HCT116 (cell line): Measurements from ENCODE around the gene YOD1.

Experiments
- CEBPB ChIP-seq: IDR thresholded peaks from 2 replicates; pipeline ENCODE4 v1.6.1; 2012; ENCODE audit warnings: low read depth
- CTCF ChIP-seq, 3 experiments: fragments of 200-600 bp in 1 of 3; sonication (generic) in 1 of 3; IDR thresholded peaks in 2 of 3; conservative IDR thresholded peaks in 1 of 3; 2 replicates each; pipeline ENCODE4 v1.5.1; 2012 to 2017; ENCODE audit warnings: low read depth in 2 of 3, low read length in 2 of 3, antibody characterized with exemption in 1 of 3, borderline replicate concordance in 1 of 3, control low read depth in 1 of 3, mild to moderate bottlenecking in 1 of 3, mixed read lengths in 1 of 3, mixed run types in 1 of 3, moderate library complexity in 1 of 3; ENCODE audit not compliant: insufficient read depth in 1 of 3
- EZH2 ChIP-seq: fragments of 200-600 bp; sonication (generic); IDR thresholded peaks from 2 replicates; pipeline ENCODE4 v1.6.1; 2017; ENCODE audit warnings: antibody characterized with exemption, mixed run types
- EZH2phosphoT487 ChIP-seq: fragments of 200-600 bp; IDR thresholded peaks from 2 replicates; pipeline ENCODE4 v1.6.1; 2018; ENCODE audit warnings: antibody characterized with exemption, borderline replicate concordance
- JUND ChIP-seq: IDR thresholded peaks from 2 replicates; pipeline ENCODE4 v1.6.1; 2012
- POLR2A ChIP-seq: IDR thresholded peaks from 2 replicates; pipeline ENCODE4 v1.7.0; 2011; ENCODE audit warnings: borderline replicate concordance; ENCODE audit not compliant: insufficient read depth, insufficient read length; ENCODE audit errors: extremely low read depth
- RAD21 ChIP-seq: IDR thresholded peaks from 2 replicates; pipeline ENCODE4 v1.6.1; 2012; ENCODE audit warnings: low read depth, mild to moderate bottlenecking
- ZNF274 ChIP-seq: fragments of 200-500 bp; sonication (Bioruptor generic); IDR thresholded peaks from 2 replicates; pipeline ENCODE4 v1.6.1; 2014; ENCODE audit warnings: mild to moderate bottlenecking, low read depth, low read length, inconsistent platforms

GRCh38 chr1:207004931-207005830 is 45.8 kb downstream of the YOD1 start:
- no peak for TF ChIP-seq POLR2A
- peak; percentile 63 to 90 (median 87); a peak in 5 of 6 replicates for TF ChIP-seq CTCF (IDR thresholded peaks at IDR 0.05 in 2 of 3, conservative IDR thresholded peaks at IDR 0.05 in 1 of 3; ENCODE audit: borderline replicate concordance in 1 of 3, insufficient read depth in 1 of 3, low read depth in 2 of 3, low read length in 2 of 3)
- TF ChIP-seq JUND, result no peak
- TF ChIP-seq RAD21, result peak; percentile 52
- no peak for TF ChIP-seq EZH2
- TF ChIP-seq ZNF274, result no peak
- TF ChIP-seq CEBPB, result no peak
- TF ChIP-seq EZH2phosphoT487, result no peak
